HUDEP-2 (cell line): ENCODE measurements around the gene CCER1.
A peak's percentile ranks its signal among the peaks of the same experiment; 100 is the strongest.

Experiments
- DNase-seq, 76 experiments: peaks; one replicate each; lab custom pipeline; 2025; ENCODE audit not compliant: unreplicated experiment in 76 of 76; lab: John Stamatoyannopoulos, UW

CCER1 gene

DNA sequence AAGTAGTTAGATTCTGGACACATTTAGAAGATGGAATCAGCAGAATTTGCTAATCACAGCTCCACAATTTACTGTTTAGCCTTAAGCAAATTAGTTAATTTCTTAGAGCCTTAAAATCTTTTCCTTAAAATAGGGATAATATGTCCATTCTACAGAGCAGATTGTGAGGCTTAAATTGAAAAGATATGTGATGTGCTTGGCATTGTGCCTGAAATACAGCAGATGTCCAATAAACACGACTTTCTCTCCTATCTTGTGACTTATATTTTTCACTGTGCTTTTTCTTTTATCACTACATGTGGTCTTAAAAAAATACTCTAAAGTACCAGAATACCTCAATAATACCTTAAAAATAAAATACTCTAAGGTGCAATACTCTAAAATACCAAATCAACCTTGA lies 30.6 kb downstream of the CCER1 start:
- DNase-seq, result no peak

DNA sequence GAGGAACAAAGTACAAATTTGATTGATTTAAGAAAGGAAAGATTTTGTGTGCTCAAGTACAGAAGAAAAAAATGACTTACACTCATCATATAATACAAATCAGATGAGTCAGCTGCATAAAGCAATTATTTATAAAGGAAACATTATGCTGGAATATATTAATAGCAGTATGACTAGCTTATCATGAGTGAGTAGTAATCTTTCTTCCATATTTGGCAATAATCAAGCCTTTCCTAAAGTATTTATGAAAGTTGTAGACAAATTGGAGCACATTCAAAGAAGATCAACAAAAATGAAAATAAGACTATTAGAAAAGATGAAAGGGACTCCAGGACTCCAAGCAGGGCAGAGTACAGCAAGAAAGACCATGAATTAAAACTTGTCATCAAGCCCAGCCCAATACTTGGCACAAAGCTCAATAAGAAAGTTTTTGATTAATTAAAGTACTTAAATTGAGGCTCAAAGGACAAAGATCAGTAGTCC lies 32.8 kb downstream of the CCER1 start:
- no peak for DNase-seq

DNA sequence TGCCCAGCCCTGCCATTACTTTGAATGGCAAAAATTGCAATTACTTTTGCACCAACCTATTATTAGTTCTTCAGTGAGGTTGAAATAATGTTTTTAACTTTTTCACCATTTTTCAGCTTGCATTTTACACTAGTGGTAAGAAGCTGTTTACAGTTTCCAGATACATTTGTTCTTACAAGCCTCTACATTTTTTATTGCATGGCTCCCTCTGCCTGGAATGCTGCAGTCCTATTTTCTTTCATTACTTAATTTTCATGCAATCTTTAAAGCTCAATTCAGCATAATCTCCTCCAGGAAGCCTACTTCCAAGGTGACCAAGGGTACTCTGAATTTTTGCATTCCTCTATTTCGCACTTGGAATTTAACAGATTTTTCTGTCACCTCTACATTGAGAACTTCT lies 33.4 kb downstream of the CCER1 start:
- DNase-seq, result no peak

DNA sequence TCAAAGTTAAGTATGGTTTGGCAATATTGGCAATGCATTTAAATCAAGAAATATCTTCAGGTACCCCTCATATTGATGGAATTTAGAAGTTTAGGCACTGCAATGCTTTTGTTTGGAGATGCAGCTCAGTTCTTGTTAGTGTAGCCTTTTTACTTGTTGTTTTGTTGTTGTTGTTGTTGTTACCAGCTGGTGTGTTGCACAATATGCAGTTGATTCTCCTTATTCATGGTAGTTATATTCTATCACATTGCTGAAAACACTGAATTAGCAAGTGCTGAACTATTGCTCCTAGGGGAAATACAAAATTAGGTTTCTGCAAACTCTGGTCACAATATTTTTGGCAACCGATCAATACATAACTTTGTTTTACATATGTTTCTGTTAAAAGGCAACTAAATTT lies 34.8 kb downstream of the CCER1 start:
- no peak for DNase-seq

DNA sequence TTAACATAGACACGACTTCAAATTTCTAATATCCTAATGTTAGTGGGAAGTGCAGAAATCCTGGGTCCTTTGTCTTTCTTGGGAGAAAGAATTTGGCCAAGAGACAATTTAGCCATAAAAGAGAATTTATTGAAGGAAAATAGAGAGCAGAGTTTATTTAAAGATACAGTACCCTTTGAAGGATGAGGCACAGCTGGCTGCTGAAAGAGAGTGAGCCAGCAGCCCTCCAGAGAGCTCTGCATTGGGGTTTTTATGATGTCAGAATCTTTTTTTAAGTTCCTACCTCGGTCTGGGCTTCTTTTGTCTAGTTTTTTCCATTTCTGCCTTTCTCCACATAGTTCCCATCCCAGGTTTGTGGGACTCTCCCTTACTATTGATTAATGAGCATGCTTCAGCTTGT lies 37.5 kb downstream of the CCER1 start:
- no peak for DNase-seq

DNA sequence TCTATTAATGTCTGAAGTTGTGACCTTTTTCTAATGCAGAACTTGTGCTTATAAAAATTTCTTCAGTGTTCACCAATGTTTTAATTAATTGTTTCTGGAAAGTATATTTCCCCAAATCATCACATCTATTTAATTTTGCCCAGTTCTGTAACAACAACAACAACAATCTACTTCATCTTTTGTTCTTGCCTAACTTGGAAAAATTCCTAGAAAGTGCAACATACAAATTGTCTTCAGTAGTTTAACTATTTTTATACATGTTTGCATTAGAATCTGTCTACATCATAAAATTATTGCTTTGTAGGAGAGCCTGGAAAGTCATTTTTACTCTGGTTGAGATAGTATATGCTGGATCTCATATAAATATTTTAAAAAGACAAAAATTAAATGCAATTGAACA lies 38.5 kb downstream of the CCER1 start:
- no peak for DNase-seq

DNA sequence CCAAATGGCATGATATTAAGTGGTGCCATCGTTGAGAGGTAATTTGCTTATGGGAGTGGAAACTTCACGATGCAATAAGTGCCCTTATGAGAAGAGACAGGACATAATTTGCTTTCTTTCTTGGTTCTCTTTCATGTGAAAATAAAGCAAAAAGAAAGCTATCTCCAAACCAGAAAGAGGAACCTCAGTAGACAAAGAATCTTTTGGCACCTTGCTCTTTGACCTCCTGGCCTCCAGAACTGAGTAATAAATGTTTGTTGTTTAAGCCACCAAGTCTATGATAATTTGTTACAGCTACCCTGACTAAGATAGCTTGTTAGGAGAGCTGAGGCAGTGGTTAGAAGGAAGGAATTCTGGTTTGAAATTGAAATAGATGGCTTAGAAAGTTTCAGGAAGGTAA lies 39.6 kb downstream of the CCER1 start:
- no peak for DNase-seq

DNA sequence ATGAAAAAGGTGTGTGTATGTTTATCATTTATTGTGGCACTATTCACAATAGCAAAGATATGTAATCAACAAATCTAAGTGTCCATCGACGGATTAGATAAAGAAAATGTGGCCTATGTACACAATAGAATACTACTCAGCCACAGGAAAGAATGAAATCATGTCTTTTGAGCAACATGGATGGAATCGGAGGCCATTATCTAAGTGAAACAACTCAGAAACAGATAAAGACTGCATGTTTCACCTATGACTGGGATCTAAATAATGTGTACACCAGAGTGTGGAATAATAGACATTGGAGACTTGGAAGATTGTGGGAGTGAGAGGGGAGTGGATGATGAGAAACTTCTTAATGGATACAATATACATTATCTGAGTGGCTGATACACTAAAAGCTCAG lies 44.0 kb downstream of the CCER1 start:
- DNase-seq, result no peak

DNA sequence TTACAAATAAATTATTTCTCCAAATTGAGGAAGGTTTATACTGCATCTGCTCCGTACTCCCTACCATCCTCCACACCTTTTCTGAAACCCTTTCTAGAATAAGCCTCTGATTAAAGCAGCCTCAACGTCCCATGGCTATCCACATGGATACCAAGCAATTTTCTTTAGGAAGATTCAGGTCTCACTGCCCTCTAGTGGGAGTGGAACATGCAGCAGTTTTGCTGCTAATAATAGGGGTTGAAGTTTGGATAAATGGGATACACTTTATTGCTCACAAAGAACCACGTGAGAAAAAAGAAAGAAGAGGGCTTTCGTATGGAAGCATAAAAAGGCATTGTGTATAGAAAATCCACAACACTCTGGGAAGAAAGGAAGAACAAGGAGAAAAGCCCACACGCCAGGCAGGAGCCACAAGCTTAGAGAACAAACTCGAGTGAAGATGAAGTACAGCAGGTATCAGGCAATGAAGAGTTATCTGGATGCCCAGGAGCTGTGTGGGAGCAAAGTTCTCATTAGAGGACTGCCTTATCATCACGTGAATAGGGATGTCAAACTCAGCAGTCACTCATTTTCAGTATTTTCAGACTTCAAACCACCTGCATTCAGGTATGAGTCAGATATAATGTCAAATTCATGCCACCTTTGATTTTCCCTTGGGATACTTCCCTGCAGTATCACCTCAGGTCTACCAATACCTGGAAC lies 45.8 kb downstream of the CCER1 start:
- peak in 4 of 76 experiments; percentile 2 to 10 (median 5) for DNase-seq

DNA sequence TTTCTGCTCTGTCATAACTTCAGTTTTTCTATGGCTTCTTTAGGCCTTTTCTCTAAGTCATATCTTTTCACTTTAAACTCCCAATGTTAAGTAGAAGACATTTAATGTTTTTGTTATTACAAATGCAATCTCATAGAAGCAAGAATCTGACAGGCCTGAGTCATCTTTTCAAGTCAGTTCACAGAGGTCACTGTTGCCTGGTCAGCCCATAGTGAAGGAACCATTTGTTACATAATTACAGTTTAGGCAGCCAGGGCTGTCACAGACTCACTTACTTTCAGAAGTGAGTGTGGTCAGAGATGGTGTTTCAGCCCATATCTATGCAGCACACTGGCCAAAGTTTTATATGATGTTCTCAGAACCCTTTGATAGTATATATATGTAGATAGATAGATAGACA lies 46.5 kb downstream of the CCER1 start:
- DNase-seq, result no peak

DNA sequence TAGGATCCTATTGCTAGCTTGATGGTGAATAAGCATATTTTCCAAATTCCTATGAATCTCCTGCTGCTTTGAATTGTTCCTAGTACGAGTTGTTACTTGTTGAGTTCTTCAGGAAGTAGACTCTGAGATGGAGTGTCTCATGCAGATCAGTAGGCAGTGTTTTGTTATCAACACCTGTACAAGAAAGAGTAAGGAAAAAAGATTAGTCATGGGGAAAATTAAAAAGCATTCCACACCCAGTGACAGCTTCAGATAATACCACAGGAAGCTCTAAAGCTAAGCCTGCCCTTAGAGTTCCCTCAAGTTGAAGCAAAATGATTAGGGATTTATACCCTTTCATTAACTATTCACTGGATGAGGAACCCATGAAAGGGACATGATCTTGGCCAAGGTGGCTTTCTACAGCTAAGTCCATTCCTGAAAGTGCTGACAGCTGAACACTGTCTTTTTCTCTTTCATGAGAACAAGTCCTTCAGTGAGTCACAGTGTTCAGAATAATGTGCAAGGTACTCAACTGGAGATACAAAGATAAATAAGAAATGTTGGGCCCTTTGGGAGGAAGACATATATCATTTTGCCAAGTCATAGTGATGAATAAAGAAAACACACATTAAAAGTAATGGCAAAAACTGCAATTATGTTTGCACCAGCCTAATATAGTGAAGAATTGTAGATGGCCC lies 49.1 kb downstream of the CCER1 start:
- no peak for DNase-seq

DNA sequence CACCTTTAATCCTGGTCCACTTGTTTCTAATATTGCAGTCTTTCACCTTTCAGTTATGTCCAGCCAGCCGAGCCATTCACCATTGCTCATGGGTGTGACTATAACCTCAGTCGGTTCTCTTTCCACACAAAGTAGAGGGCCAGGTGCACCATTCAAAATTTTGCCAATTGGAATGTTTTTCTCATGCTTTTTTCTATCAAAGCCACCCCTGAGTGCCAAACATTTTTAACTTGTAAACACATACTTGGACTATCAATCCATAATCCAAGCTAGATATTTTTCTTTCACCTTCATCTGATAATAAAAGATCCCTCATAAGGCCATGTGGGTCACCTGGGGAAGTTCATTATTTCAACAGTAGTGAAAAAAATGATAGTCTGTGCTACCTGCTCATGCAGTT lies 52.4 kb downstream of the CCER1 start:
- no peak for DNase-seq
